ENCODE results near the gene NDUFV1. TPM values are rescaled to one million over a fixed set of nuclear protein-coding genes. Genes with fewer than 3 reads are reported as not detected.
"Not testable (repeated sequence)": the region's sequence is repeated elsewhere in the genome, so short reads cannot be mapped to it uniquely, and the experiment has no call there.

Gene NDUFV1
- total RNA-seq, result 100 to 1,000 TPM; 317 to 321 TPM

DNA sequence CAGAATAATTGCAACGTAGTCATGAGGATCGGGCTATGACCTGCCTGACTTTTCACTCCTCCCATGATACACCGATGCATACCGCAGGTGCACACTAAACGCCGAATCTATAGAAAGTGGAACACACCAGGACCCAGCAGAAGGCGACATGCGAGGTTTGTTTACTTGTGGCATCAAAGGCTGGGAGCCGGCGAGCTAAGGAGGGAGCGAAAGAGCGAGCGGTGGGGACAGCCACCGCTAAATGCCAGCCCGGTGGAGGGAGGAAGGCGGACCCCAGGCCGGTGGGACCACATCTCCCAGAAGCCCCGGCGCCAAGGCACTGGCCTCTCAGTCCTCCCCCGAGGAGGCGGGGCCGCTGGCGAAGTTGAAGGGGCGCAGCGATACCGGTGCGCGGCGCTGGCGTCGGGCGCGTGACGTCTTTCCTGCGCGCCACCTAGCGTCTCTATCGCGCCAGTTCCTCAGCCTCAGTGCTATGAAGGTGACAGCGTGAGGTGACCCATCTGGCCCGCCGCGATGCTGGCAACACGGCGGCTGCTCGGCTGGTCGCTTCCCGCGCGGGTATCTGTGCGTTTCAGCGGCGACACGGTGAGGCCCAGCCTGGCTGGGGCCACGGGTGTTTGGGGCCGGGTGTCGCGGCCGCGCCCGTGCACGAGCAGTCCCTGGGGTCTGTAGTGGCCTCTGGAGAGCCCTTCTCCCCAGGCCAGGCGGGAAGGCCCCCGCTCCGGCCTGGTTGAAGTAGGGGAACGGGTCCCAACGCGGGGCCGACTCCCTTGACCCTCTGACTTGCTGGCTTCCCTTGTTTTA lies at the start of gene NDUFV1:
Gene NDUFV1 (plus strand): TSS at position 445 of the 804 bp plus-strand sequence. CDS start 69 bp downstream, at position 514.
- Mint-ChIP-seq H3K4me3 (peak within 1 kb of the TSS; percentile 94), H3K27me3 (peaks cover 12% of the 10 kb centered on the region), H3K4me1 (peaks cover 11% of the 10 kb centered on the region), H3K27ac (peak within 1 kb of the TSS; percentile 88), H3K36me3 (peaks cover 14% of the 10 kb centered on the region), H3K9me3 (no peaks in the 10 kb centered on the region)
- DNase-seq, result peak; percentile 98

DNA sequence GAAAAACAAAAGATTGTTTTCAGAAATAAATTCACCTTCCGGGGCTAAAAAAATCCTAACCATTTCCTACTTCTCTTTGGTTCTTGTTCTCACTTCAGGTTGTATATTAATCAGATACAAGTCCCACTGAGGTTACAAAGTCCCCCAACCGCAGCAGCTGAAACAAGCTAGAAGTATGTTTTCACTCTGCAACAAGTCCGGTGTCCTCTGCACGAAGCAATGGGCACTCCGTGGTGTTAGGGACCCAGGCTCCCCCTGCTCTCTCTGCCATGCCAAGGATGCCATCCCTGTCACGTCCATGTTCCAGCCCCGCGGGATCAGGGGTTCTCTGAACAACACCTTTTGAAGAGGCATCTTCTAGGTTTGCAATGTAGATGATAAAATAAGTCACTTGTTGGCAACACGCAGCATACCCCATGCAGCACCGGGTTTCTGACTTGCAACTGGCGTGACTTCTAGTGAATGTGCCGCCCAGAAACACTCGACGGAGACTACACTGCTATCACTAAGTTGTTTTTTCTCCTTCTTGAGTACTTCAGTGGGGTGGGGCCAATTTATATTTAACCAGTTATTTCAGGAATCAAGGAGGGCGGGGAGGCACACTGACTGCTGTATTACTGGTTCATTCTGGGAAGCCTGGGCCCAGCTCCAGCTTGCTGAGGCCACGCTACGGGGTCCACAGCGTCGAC lies 48.5 kb upstream of the NDUFV1 start:
- H3K4me3 Mint-ChIP-seq, result no peak overlapping the region

DNA sequence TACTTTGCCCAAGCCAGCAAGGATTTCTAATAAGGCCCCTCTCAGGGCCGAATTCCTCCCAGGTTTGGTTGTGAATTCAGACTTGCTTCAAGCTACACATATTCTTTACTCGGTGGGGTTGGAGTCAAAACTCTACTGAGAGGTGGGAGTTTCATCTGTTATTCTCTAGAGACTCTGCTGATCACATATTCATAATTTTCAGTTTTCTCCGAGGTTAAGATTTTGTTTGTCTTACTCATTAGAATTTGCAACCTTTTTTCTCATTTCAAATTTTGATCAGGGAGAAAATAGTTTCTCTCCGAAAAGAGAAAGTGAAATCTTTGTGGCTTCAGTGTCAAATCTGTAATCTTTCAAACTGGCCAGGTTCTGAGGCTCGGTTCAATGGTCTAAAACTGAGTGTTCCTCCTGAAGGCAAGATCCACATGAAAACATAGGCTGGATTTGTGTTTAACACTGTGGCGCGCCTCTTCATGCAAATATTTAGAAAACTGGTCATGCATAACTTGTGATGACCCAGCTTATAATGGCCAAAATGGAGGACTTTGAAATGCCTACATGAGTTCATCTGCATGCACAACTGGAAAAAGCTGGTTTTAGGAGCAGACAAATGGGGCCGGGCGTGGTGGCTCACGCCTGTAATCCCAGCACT lies 44.6 kb upstream of the NDUFV1 start:
- no peaks in the 10 kb centered on the region for H3K9me3 Mint-ChIP-seq
- H3K27ac Mint-ChIP-seq, result peak overlapping the region; percentile 17
- DNase-seq, result no peak
- peaks cover 1% of the 10 kb centered on the region for H3K36me3 Mint-ChIP-seq
- peaks cover 11% of the 10 kb centered on the region for H3K4me1 Mint-ChIP-seq
- H3K27me3 Mint-ChIP-seq, result peaks cover 12% of the 10 kb centered on the region
- H3K4me3 Mint-ChIP-seq, result no peak overlapping the region

More for the DNA sequence above, 48.5 kb upstream of the NDUFV1 start:
- peaks cover 10% of the 10 kb centered on the region for H3K4me1 Mint-ChIP-seq
- H3K9me3 Mint-ChIP-seq, result no peaks in the 10 kb centered on the region
- DNase-seq, result no peak
- H3K27ac Mint-ChIP-seq, result no peak overlapping the region
- H3K27me3 Mint-ChIP-seq, result peaks cover 2% of the 10 kb centered on the region
- peaks cover 1% of the 10 kb centered on the region for H3K36me3 Mint-ChIP-seq

DNA sequence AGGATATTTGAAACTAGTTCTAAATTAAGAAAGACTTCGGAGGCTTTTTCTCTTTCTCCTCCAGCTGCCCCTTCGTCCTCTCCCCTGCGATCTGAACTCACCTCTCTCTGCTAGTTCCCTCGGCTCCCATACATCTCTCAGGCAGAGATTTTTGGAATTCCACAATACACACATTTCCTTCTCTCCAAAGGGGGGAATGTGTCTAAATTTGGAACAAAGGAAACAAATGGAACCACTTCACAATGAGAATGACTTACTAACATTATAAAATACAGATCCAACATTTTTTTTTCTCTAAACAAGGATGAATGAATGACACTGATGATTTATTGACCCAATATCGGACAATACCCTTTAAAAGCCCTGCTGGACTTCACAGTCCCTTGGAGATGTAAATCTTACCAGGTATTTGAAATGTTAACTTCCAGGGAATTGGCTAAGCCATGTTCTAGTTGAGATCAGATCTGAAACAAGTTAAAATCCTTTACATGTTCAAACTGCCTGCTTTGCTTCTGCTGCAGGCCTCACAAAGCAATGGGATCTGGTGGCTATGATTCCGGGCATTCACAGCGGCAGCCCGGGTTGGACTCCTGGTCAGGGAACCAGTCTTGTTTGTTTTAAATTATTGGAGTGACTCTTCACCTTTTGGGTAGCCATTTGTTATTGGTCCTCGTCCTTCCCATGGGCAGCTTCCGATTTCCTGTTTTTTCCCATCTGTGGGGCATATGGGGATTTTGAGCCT lies 43.6 kb upstream of the NDUFV1 start:
- Mint-ChIP-seq H3K27ac (no peak overlapping the region), H3K9me3 (no peaks in the 10 kb centered on the region), H3K36me3 (peaks cover 1% of the 10 kb centered on the region), H3K4me1 (peaks cover 11% of the 10 kb centered on the region), H3K4me3 (no peak overlapping the region), H3K27me3 (peaks cover 12% of the 10 kb centered on the region)
- DNase-seq, result no peak

DNA sequence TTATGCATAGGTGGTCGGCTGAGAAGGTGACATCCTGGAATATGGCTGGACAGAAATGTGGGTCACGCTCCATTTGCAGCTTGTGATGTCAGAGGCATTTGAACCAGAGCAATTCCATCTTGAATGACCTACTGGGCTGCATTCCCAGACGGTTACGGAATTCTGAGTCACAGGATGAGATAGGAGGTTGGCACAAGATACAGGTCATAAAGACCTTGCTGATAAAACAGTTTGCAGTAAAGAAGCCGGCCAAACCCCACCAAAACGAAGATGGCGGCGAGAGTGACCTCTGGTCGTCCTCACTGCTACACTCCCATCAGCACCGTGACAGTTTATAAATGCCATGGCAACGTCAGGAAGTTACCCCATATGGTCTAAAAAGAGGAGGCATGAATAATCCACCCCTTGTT lies 43.0 kb upstream of the NDUFV1 start:
- not testable (repeated sequence) for DNase-seq, H3K4me3 Mint-ChIP-seq
- H3K27me3 Mint-ChIP-seq, result peaks cover 12% of the 10 kb centered on the region

DNA sequence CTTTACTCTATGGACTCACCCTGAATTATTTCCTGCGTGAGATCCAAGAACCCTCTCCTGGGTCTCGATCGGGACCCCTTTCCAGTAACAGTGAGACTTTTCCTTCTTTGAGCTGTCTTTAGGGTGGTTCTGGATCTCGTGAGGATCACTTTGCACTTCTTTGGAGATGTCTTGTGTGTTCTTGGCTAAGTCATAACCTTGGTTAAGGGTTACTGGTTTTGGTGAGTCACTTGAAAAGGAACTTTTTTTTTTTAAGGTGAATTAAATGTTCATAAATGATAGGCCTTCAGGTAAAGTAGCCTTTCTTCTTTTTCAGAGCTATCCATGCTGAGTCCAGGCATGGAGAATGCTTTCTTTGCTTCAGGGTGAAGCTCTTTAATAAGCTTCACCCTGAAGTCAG lies 42.5 kb upstream of the NDUFV1 start:
- peaks cover under 1% of the 10 kb centered on the region for H3K36me3 Mint-ChIP-seq
- DNase-seq, result no peak
- no peak overlapping the region for H3K4me3 Mint-ChIP-seq
- H3K27me3 Mint-ChIP-seq, result peaks cover 11% of the 10 kb centered on the region
- H3K9me3 Mint-ChIP-seq, result no peaks in the 10 kb centered on the region
- no peak overlapping the region for H3K27ac Mint-ChIP-seq
- peaks cover 11% of the 10 kb centered on the region for H3K4me1 Mint-ChIP-seq

More for the DNA sequence above, 43.0 kb upstream of the NDUFV1 start:
- not testable (repeated sequence) for H3K27ac Mint-ChIP-seq, H3K9me3 Mint-ChIP-seq, H3K36me3 Mint-ChIP-seq
- peaks cover 11% of the 10 kb centered on the region for H3K4me1 Mint-ChIP-seq

DNA sequence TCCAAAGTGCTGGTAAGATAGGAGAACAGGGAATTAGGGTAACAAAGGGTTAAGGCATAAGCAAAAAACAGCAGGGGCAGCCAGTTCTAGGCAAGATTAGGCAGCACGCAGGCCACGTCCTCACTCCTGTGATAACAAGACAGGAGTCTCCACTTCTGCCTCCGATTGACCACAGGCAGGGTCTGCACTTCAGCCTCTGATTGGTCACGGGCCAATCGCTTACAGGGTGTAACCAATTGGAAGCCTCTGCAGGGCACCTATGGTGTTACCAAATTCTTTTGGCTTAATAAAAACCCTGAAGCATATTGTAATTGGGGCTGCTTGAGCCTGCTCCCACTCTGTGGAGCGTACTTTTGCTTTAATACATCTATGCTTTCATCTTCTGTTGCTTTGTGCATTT lies 35.3 kb upstream of the NDUFV1 start:
- DNase-seq, result no peak
- Mint-ChIP-seq H3K4me1 (peaks cover 3% of the 10 kb centered on the region), H3K9me3 (no peaks in the 10 kb centered on the region), H3K4me3 (no peak overlapping the region), H3K36me3 (no peaks in the 10 kb centered on the region), H3K27ac (no peak overlapping the region), H3K27me3 (peaks cover 28% of the 10 kb centered on the region)

DNA sequence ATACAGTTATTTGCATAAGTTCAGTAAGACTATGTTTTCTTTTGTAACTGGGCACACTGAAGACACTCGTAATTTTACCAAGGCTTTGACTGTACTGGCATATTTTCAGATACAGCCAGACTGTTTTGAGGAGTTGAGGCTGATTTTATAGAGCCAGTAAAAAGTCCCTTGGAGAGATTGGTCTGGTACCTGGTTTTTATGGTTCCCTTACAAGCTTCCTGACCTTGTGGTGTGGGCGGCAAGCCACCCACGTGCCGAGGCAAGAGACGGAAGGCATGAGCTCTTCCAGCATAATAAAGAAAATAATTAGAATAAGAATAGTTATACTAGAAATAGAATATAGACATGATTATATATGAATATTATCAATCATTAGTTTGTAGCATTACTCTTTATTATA lies 34.4 kb upstream of the NDUFV1 start:
- no peak overlapping the region for H3K4me3 Mint-ChIP-seq
- no peak overlapping the region for H3K27ac Mint-ChIP-seq
- H3K36me3 Mint-ChIP-seq, result no peaks in the 10 kb centered on the region
- H3K27me3 Mint-ChIP-seq, result peaks cover 35% of the 10 kb centered on the region
- H3K4me1 Mint-ChIP-seq, result peaks cover 3% of the 10 kb centered on the region
- no peaks in the 10 kb centered on the region for H3K9me3 Mint-ChIP-seq
- no peak for DNase-seq

DNA sequence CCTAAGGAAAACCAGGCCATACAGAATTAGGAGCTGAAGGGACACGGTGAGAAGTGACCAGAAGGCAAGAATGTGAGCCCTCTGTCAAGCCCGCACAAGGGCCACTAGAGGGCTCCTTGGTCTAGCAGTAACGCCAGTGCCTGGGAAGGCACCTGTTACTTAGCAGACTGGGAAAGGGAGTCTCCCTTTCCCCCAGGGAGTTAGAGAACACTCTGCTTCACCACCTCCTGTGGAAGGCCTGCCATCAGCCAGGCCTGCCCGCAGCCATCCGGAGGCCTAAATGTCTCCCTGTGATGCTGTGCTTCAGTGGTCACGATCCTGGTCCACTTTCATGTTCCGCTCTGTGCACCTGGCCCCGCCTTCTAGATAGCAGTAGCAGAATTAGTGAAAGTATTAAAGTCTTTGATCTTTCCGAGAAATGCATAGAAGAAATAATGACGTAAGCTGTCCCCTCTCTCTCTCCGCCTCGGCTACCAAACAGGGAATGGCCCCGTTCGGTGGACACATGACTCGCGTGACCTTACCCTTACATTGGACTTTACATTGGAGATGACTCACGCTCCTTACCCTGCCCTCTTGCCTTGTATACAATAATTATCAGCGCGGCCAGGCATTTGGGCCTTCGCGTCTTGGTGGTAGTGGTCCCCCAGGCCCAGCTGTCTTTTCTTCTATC lies 33.9 kb upstream of the NDUFV1 start:
- H3K27me3 Mint-ChIP-seq, result peaks cover 37% of the 10 kb centered on the region
- H3K4me1 Mint-ChIP-seq, result peaks cover 3% of the 10 kb centered on the region
- peak overlapping the region; percentile 28 for H3K27ac Mint-ChIP-seq
- H3K9me3 Mint-ChIP-seq, result no peaks in the 10 kb centered on the region
- DNase-seq, result no peak
- no peaks in the 10 kb centered on the region for H3K36me3 Mint-ChIP-seq
- H3K4me3 Mint-ChIP-seq, result no peak overlapping the region

DNA sequence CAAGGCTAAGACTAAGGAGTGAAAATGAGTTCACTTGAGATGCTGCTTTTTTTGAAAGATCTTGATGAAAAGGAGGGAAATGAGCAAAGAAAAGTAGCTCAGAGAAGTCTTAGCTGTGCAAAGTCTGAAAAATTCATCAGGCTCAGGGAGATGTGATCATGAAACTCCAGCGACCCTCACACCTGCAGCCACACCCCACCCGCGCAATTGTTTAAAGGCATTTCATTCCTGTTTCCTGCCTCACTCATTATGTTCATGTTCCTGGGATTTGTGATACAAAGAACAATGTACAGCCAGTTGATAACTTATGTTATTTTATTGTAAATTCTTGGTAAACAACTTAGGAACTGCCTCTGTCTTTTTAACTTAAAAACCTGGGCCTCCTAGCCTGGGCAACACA lies 31.8 kb upstream of the NDUFV1 start:
- DNase-seq, result no peak
- no peaks in the 10 kb centered on the region for H3K36me3 Mint-ChIP-seq
- H3K4me1 Mint-ChIP-seq, result peaks cover 12% of the 10 kb centered on the region
- H3K9me3 Mint-ChIP-seq, result no peaks in the 10 kb centered on the region
- H3K27me3 Mint-ChIP-seq, result peaks cover 50% of the 10 kb centered on the region
- no peak overlapping the region for H3K4me3 Mint-ChIP-seq
- no peak overlapping the region for H3K27ac Mint-ChIP-seq

DNA sequence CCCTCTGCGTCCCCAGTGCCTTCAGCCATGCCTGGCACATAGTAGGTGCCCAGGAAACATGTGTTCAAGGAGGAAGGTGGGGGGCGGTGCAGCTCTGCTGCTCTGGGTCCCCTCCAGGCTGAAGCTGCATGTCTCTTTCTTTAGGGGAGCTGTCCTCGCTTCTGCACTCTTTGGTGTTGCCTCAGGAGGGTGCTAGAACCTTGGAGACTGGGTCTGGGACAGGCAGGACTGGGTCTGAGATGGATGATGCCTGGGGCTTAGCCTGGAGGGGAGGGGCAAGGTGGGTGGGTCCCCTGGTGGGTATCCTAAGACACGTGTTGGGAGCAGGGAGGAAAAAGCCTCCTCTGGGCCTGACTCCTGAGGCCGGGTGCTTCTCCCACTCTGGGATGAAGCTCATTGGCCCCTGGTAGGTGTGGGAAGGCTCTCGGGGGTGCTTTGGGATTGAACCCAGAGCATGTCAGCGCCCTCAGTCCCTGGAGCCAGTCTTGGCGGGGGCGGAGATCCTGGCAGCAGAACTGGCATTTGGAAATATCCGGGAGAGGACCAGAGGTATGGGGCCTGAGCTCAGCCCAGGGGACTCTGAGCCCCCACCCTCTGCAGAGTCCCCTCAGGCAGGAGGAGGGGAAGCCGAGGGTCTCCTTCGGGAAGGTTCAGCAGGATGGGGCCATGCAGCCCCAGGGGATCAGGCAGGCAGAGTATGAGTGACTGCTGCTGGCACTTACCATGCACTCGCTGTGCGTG lies 29.8 kb upstream of the NDUFV1 start:
- H3K9me3 Mint-ChIP-seq, result no peaks in the 10 kb centered on the region
- H3K27me3 Mint-ChIP-seq, result peaks cover 59% of the 10 kb centered on the region
- H3K4me3 Mint-ChIP-seq, result no peak overlapping the region
- no peaks in the 10 kb centered on the region for H3K36me3 Mint-ChIP-seq
- H3K4me1 Mint-ChIP-seq, result peaks cover 13% of the 10 kb centered on the region
- H3K27ac Mint-ChIP-seq, result no peak overlapping the region
- DNase-seq, result no peak

DNA sequence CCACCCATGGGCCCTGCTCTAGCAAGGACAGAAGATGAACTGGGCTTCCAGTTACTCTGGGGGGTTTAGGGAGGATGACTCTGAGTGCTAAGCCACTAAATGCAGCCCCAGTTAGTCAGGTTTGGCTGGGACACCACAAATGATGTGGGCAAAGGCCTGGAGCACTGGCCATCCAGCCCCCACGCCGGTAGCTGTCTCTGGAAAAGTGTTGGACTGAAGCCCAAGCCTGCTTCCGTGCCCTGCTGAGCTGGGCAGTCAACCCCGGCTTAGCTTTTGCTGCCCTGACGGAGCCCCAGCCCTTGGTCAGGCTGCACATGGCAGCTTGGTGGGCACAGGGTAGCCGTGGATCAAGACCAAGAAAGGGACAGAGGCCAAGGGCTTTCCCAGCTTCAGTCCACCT lies 28.8 kb upstream of the NDUFV1 start:
- H3K27ac Mint-ChIP-seq, result no peak overlapping the region
- peaks cover 19% of the 10 kb centered on the region for H3K4me1 Mint-ChIP-seq
- H3K9me3 Mint-ChIP-seq, result no peaks in the 10 kb centered on the region
- H3K27me3 Mint-ChIP-seq, result peaks cover 60% of the 10 kb centered on the region
- no peak overlapping the region for H3K4me3 Mint-ChIP-seq
- DNase-seq, result no peak
- H3K36me3 Mint-ChIP-seq, result no peaks in the 10 kb centered on the region

DNA sequence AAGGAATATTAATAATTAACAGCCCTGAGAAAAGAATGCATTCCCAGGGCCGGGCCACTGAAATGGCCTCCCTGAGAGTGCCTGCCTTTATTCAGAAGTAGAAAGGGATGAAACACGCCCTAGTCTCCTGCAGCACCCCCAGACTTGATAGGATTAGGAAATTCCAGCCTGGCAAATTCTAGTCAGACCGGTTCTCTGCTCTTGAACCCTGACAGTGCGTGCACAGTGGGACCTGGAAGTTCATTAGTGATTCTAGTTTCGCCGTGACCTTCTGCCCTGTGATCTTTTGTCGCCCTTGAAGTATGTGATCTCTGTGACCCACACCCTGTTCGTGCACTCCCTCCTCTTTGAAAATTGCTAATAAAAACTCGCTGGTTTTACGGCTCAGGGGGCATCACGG lies 25.3 kb upstream of the NDUFV1 start:
- DNase-seq, result no peak
- H3K4me3 Mint-ChIP-seq, result no peak overlapping the region
- peaks cover 33% of the 10 kb centered on the region for H3K4me1 Mint-ChIP-seq
- peaks cover 37% of the 10 kb centered on the region for H3K27me3 Mint-ChIP-seq
- H3K9me3 Mint-ChIP-seq, result no peaks in the 10 kb centered on the region
- no peak overlapping the region for H3K27ac Mint-ChIP-seq
- H3K36me3 Mint-ChIP-seq, result peaks cover 23% of the 10 kb centered on the region

DNA sequence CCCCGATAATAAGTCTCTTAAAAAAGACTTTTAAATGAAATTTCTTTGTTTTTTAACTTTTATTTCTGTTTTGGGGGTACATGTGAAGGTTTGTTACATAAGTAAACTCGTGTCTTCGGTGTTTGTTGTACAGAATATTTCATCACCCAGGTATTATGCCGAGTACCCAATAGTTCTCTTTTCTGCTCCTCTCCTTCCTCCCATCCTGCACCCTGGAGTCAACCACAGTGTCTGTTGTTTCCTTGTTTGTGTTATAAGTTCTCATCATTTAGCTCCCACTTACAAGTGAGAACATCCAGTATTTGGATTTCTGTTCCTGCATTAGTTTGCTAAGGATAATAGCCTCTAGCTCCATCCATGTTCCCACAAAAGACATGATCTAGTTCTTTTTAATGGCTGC lies 24.7 kb upstream of the NDUFV1 start:
- DNase-seq, result no peak
- peaks cover 29% of the 10 kb centered on the region for H3K36me3 Mint-ChIP-seq
- peaks cover 33% of the 10 kb centered on the region for H3K27me3 Mint-ChIP-seq
- peak overlapping the region; percentile 77 for H3K4me3 Mint-ChIP-seq
- H3K27ac Mint-ChIP-seq, result no peak overlapping the region
- peaks cover 39% of the 10 kb centered on the region for H3K4me1 Mint-ChIP-seq
- H3K9me3 Mint-ChIP-seq, result peaks cover 5% of the 10 kb centered on the region

Data from activated naive CD8-positive, alpha-beta T cell treated with anti-CD3 and anti-CD28 coated beads for 36 hours (primary cell).